Omental fat pad (tissue), 4 donors: ENCODE measurements around the gene TPMT. TPM values are rescaled to one million over a fixed set of nuclear protein-coding genes. Genes with fewer than 3 reads are reported as not detected.

Experiments used
- ATAC-seq: fragments of 150-250 bp; one replicate; pipeline ENCODE4 v1.9.1; 2016; ENCODE audit warnings: mild to moderate bottlenecking, moderate library complexity; ENCODE audit not compliant: low FRiP score
- DNase-seq: peaks from one replicate; pipeline ENCODE4 v3.0.0-alpha.2; 2019; ENCODE audit warnings: low spot score
- CTCF ChIP-seq, 3 donors: fragments of 450-650 bp; IDR thresholded peaks; one replicate each; pipeline ENCODE4 v1.5.1; 2016 to 2017; ENCODE audit warnings: antibody characterized with exemption in 3 of 3, mild to moderate bottlenecking in 3 of 3, moderate library complexity in 2 of 3
- total RNA-seq, 4 donors: library from RNA; depleted of rRNA; stranded (reverse); fragments of >200 nt; gene quantifications; one replicate each; pipeline ENCODE4 v1.1.0, GENCODE V29; 2016

TPMT gene
- total RNA-seq, 4 donors from 2014 or later = 4.5 to 7.2 (median 6.8) TPM

GRCh38 chr6:18132346-18132745 lies 22.5 kb downstream of the TPMT start:
- TF ChIP-seq CTCF (IDR thresholded peaks at IDR 0.05) = no peak
- no peak for ATAC-seq
- no peak for DNase-seq

GRCh38 chr6:18126121-18126520 lies 28.8 kb downstream of the TPMT start:
- ATAC-seq (no peak), DNase-seq (no peak)
- no peak for TF ChIP-seq CTCF (IDR thresholded peaks at IDR 0.05)

GRCh38 chr6:18122128-18123093 lies 32.5 kb downstream of the TPMT start, which contains the start of gene NHLRC1:
NHLRC1 (minus strand) TSS chr6:18122677; CDS start chr6:18122606, 71 bp downstream.
- peak; percentile 99 for ATAC-seq

GRCh38 chr6:18121580-18122127 lies 33.2 kb downstream of the TPMT start:
- no peak for TF ChIP-seq CTCF (IDR thresholded peaks at IDR 0.05)
- no peak for ATAC-seq
- DNase-seq = no peak

More at GRCh38 chr6:18122128-18123093, 32.5 kb downstream of the TPMT start, which contains the start of gene NHLRC1:
- peak; percentile 87 for DNase-seq
- peak in 2 of 3 donors; percentile 43 to 94 for TF ChIP-seq CTCF (IDR thresholded peaks at IDR 0.05)

GRCh38 chr6:18119236-18119635 lies 35.6 kb downstream of the TPMT start:
- DNase-seq (no peak), ATAC-seq (no peak)
- no peak for TF ChIP-seq CTCF (IDR thresholded peaks at IDR 0.05)

GRCh38 chr6:18118330-18118729 lies 36.5 kb downstream of the TPMT start:
- ATAC-seq (no peak), DNase-seq (no peak)
- no peak for TF ChIP-seq CTCF (IDR thresholded peaks at IDR 0.05)
